Measurements from ENCODE around the gene CTAGE9.

CTAGE9 gene

GRCh38 chr6:131669891-131670290 is 40.9 kb downstream of the CTAGE9 start:
- no peak for DNase-seq (ENCODE audit: low read depth, low spot score)

DNA sequence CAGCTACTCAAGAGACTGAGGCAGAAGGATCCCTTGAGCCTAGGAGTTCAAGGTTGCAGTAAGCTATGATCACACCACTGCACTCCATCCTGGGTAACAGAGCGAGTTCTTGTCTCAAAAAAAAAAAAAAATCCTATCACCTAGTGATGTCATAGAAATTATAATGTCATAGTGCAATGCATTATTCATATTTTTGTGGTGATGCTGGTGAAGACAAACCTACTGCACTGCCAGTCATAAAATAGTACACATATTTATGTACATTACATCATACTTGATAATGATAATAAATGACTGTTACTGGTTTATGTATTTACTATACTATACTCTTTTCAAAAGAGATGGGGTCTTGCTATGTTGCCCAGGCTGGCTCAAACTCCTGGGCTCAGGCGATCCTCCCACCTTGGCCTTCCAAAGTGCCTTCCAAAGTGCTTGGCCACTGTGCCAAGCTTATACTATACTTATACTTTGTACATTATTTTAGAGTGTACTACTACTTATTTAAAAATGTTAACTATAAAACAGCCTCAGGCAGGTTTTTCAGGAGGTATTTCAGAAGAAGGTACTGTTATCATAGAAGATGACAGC is 47.1 kb downstream of the CTAGE9 start:
- no peak for DNase-seq (ENCODE audit: low read depth, low spot score)

DNA sequence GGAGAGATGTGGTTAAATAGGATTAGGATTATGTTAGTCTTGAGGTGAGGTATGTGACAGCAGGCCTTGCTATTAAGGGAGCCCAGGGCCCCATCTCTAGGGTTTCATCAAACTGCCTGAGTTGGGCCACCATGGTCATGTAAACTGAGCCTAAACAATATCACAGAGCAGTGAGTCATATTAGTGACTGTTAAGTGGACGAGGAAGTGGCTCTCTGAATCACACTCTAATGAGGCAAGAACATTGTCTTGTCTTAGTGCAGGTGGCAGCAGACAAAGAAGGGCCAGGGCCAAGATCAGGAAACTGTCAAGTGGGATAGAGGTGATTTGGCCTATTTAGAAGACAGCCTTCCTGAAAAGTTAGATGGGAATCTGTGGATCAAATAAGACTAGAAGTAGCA is 50.6 kb downstream of the CTAGE9 start:
- no peak for DNase-seq (ENCODE audit: low read depth, low spot score)

Measured in activated CD4-positive, CD25-positive, alpha-beta regulatory T cell treated with anti-CD3 and anti-CD28 coated beads, Interleukin-2, amount 50 U/mL, for 16 hours (primary cell).